GM20000 (cell line): ENCODE results near the gene OLFM2.

ENCODE experiments used
- DNase-seq: peaks from one replicate; pipeline ENCODE4 v3.0.0; 2012; ENCODE audit warnings: low spot score
- TF ChIP-seq, protein P1 (sequence below): IDR thresholded peaks from 2 replicates; pipeline ENCODE4 v1.5.1; 2012; ENCODE audit warnings: mild to moderate bottlenecking, control low read depth; ENCODE audit errors: extremely low read depth, missing control alignments

OLFM2 gene

DNA sequence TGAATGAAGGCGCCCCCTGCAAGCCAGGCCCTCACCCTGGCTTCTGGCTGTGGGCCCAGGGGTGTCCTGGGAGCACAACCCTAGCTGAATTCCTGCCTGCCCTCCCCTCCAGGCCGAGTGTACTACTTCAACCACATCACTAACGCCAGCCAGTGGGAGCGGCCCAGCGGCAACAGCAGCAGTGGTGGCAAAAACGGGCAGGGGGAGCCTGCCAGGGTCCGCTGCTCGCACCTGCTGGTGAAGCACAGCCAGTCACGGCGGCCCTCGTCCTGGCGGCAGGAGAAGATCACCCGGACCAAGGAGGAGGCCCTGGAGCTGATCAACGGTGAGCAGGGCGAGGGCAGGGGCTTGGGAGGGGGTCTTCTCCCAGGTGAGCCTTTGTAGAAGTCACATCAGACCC is 98.0 kb downstream of the OLFM2 start:
- no peak for DNase-seq
- TF ChIP-seq, protein P1, sequence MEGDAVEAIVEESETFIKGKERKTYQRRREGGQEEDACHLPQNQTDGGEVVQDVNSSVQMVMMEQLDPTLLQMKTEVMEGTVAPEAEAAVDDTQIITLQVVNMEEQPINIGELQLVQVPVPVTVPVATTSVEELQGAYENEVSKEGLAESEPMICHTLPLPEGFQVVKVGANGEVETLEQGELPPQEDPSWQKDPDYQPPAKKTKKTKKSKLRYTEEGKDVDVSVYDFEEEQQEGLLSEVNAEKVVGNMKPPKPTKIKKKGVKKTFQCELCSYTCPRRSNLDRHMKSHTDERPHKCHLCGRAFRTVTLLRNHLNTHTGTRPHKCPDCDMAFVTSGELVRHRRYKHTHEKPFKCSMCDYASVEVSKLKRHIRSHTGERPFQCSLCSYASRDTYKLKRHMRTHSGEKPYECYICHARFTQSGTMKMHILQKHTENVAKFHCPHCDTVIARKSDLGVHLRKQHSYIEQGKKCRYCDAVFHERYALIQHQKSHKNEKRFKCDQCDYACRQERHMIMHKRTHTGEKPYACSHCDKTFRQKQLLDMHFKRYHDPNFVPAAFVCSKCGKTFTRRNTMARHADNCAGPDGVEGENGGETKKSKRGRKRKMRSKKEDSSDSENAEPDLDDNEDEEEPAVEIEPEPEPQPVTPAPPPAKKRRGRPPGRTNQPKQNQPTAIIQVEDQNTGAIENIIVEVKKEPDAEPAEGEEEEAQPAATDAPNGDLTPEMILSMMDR, result no peak

- DNase-seq, result no peak
- TF ChIP-seq, protein P1, result no peak
Observed at GRCh38 chr19:9836021-9836420, 100.3 kb downstream of the OLFM2 start.

- TF ChIP-seq, protein P1, result no peak
- DNase-seq, result no peak
Observed at GRCh38 chr19:9835507-9835949, 100.8 kb downstream of the OLFM2 start.

DNA sequence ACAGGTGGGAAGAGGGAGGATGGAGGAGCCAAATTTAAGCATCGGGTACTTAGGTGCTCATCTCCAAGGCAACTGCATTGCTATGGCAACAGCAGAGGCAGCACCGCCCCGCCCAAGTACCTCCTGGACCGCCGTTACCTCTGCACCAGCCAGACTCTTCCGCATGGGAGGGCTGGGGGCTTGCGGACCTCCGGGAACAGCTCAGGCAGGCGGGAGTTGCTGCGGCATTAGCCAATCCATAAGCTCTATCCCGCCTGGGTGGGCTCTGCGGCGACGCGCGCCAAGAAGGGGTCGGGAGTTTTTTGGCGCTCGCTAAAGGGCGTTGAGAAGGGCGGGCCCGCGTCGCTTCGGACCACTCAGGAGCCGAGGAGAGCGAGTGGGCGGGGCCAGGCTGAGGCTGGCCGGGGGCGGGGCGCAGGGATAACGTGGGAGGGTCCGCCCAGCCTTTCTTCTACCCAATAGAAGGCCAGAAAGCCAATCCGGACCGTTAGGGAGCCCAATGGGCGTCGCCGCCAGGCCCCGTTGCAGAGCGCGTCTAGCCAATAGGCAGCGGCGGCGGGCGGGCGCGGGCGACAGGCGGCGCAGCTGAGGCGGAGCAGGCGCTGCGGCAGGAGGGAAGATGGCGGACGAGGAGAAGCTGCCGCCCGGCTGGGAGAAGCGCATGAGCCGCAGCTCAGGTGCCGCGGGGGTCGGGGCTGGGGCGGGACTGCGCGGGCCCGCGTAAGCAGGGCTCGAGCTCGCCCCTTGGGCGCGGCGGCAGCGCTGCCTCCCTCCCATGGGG is 101.4 kb downstream of the OLFM2 start, which contains the start of gene PIN1:
PIN1 (plus strand) TSS at position 593 of the 781 bp plus-strand sequence; CDS start at position 620, 27 bp downstream.
- peak; percentile 99 for DNase-seq
- TF ChIP-seq, protein P1, result peak; percentile 45

DNA sequence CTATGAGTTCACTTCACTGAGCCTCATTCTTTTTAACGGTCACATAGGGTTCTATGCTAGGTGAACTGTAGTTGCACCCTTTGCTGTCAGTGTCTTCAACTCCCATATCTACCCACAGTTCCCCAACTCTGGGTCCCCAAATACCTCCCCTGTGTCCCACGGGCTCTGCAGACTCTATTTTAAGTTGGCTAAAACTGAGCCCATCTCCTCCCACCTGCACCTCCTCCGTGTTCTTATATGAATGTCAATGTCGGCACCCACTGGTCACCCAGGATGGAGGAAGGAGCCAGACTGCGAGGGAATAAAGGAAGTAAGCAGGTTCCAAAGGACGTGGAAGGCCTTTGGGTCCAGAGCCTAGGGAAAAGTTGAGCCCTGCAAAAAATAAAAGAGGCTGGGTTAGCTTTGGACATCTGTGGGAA is 102.0 kb downstream of the OLFM2 start:
- DNase-seq, result no peak
- TF ChIP-seq, protein P1, result no peak

GRCh38 chr19:9828551-9829063 is 107.7 kb downstream of the OLFM2 start:
- TF ChIP-seq, protein P1, result no peak
- DNase-seq, result no peak

DNA sequence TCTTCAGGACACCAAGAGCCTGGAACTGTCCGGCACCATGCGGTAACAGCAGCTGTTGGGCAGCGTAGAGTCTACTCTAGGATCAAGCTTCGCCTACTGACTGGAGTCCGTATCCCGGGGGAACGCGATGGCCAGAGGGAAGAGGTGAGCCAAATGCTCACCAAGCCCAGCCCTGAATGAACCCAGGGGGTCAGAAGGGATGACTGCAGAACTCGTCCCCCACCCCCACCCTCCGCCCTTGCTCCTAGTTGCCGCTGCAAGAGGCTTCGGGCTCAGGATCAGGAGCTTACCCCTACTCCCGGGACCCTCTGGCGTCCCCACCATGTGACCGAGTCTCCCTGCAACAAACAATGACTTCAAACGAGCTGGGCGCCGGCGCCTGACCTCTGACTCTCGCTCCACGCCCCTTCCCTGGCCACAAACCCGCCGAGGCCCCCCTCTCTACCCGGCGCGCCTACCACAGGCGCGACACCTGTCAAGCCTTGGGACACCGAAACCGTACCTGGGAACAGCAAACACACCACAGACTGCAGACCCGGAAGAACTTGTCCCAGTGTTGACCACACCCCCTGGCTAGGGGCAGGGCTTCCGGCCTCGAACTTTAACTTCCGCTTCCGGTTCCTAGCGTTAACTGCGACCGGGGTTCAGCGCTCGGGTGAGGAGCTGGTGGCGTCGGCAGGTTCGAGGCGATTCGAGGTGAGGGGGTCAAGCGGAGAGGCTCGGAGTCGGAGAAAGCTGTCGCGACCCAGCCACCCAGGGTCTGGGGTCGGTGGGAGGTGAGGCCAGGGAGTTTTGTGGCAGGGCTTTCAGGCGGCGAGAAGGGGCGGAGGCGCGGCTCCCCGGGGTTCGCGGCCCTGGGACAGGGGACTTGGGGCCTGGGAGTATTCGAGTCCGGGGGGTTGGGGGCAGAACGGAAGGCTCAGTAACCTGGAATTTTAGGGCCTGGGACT is 108.8 kb downstream of the OLFM2 start, which contains the start of gene UBL5:
UBL5 (plus strand) TSS at position 630 of the 950 bp plus-strand sequence. CDS start 420 bp downstream, outside the sequence.
- peak; percentile 89 for DNase-seq
- TF ChIP-seq, protein P1, result no peak
